Type B pancreatic cell (in vitro differentiated cells): ENCODE results near the gene IDH3G. TPM values are rescaled to one million over a fixed set of nuclear protein-coding genes. Genes with fewer than 3 reads are reported as not detected.

Experiments used
- DNase-seq: peaks from one replicate; pipeline ENCODE4 v3.0.0; 2021; ENCODE audit warnings: mixed read lengths; ENCODE audit not compliant: unreplicated experiment; ENCODE audit errors: extremely low spot score
- H3K27ac Mint-ChIP-seq: 2 replicates; pipeline ENCODE4 v1.8.0; 2021; ENCODE audit warnings: mild to moderate bottlenecking, mixed read lengths
- H3K27me3 Mint-ChIP-seq: 2 replicates; pipeline ENCODE4 v1.8.0; 2021; ENCODE audit warnings: mixed read lengths
- H3K36me3 Mint-ChIP-seq: 2 replicates; pipeline ENCODE4 v1.8.0; 2021; ENCODE audit warnings: mixed read lengths
- H3K4me1 Mint-ChIP-seq: one replicate; pipeline ENCODE4 v1.8.0; 2021; ENCODE audit warnings: mixed read lengths; ENCODE audit not compliant: unreplicated experiment
- H3K4me3 Mint-ChIP-seq: 2 replicates; pipeline ENCODE4 v1.8.0; 2021; ENCODE audit warnings: mild to moderate bottlenecking, mixed read lengths
- H3K9me3 Mint-ChIP-seq: 2 replicates; pipeline ENCODE4 v1.8.0; 2021; ENCODE audit warnings: mixed read lengths
- total RNA-seq: library from RNA; stranded (reverse); gene quantifications from 2 replicates; pipeline ENCODE4 v1.2.1, GENCODE V29; 2021; ENCODE audit warnings: low replicate concordance
- TF ChIP-seq, protein P1 (sequence below): fragments of 200-600 bp; sonication (generic); conservative IDR thresholded peaks from 2 replicates; pipeline ENCODE4 v1.5.0; 2021; ENCODE audit warnings: antibody characterized with exemption, mild to moderate bottlenecking

IDH3G gene
- total RNA-seq, 1 donor from 2014 or later = 50.0 TPM

- peaks cover 9% of the 10 kb centered on the region for H3K36me3 Mint-ChIP-seq
- TF ChIP-seq, protein P1, sequence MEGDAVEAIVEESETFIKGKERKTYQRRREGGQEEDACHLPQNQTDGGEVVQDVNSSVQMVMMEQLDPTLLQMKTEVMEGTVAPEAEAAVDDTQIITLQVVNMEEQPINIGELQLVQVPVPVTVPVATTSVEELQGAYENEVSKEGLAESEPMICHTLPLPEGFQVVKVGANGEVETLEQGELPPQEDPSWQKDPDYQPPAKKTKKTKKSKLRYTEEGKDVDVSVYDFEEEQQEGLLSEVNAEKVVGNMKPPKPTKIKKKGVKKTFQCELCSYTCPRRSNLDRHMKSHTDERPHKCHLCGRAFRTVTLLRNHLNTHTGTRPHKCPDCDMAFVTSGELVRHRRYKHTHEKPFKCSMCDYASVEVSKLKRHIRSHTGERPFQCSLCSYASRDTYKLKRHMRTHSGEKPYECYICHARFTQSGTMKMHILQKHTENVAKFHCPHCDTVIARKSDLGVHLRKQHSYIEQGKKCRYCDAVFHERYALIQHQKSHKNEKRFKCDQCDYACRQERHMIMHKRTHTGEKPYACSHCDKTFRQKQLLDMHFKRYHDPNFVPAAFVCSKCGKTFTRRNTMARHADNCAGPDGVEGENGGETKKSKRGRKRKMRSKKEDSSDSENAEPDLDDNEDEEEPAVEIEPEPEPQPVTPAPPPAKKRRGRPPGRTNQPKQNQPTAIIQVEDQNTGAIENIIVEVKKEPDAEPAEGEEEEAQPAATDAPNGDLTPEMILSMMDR = no peak
- no peak overlapping the region for H3K27ac Mint-ChIP-seq
- no peak for DNase-seq
- no peaks in the 10 kb centered on the region for H3K4me1 Mint-ChIP-seq
- peaks cover 43% of the 10 kb centered on the region for H3K27me3 Mint-ChIP-seq
- H3K4me3 Mint-ChIP-seq = peak overlapping the region; percentile 48
- H3K9me3 Mint-ChIP-seq = peaks cover 9% of the 10 kb centered on the region
These were observed 33.7 kb upstream of the IDH3G start for GRCh38 chrX:153827903-153828302.

GRCh38 chrX:153827016-153827415 is 32.8 kb upstream of the IDH3G start:
- Mint-ChIP-seq H3K4me3 (no peak overlapping the region), H3K27ac (no peak overlapping the region), H3K27me3 (peaks cover 38% of the 10 kb centered on the region), H3K9me3 (peaks cover 9% of the 10 kb centered on the region), H3K4me1 (no peaks in the 10 kb centered on the region), H3K36me3 (peaks cover 9% of the 10 kb centered on the region)
- TF ChIP-seq, protein P1 = no peak
- DNase-seq = no peak

DNA sequence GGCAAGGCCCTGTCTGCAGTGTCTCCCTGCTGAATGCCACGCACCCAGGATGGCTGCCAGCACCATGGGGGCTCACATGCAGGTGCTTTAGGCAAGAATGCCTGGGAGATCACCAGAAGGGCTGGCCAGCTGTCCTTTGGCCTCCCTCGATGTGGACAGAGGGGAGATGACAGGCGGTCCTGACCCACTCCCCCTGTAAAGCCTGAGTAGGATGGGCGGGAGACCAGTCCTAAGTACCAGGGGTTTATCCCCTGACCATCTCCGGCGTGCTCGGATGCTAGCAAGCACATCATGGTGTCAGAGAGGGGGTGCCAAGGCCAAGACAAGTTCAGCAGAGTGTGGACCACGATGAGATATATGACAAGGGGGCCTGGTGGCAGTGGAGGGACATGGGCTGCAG is 30.9 kb upstream of the IDH3G start:
- Mint-ChIP-seq H3K27me3 (peaks cover 28% of the 10 kb centered on the region), H3K4me1 (no peaks in the 10 kb centered on the region), H3K27ac (no peak overlapping the region), H3K9me3 (peaks cover 9% of the 10 kb centered on the region), H3K36me3 (peaks cover 9% of the 10 kb centered on the region), H3K4me3 (no peak overlapping the region)
- no peak for DNase-seq
- TF ChIP-seq, protein P1 = no peak

GRCh38 chrX:153824348-153824747 is 30.2 kb upstream of the IDH3G start:
- no peak for DNase-seq
- Mint-ChIP-seq H3K27me3 (peaks cover 28% of the 10 kb centered on the region), H3K9me3 (peaks cover 9% of the 10 kb centered on the region), H3K4me3 (no peak overlapping the region), H3K36me3 (peaks cover 9% of the 10 kb centered on the region), H3K4me1 (no peaks in the 10 kb centered on the region), H3K27ac (no peak overlapping the region)
- TF ChIP-seq, protein P1 = no peak

DNA sequence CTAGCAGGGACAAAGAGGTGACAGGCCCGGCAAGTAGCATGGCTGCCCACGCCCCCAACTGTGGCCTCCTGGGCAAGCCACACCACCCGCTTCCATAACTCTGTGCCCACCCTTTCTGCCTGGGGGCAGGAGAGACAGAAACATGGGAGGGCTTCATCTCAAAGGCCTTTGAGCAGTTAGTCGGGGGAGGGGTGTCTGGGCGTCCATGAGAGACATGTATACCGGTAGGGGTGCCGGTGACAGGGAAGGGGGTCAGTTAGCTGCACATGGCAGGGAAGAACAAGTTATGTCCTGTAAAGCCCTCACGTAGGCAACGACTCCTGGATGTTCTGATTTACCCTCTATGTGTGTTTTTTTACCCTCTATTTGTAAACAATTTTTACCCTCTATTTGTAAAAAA is 26.9 kb upstream of the IDH3G start:
- DNase-seq = no peak
- H3K36me3 Mint-ChIP-seq = no peaks in the 10 kb centered on the region
- TF ChIP-seq, protein P1 = no peak
- no peaks in the 10 kb centered on the region for H3K4me1 Mint-ChIP-seq
- H3K27me3 Mint-ChIP-seq = peaks cover 4% of the 10 kb centered on the region
- no peak overlapping the region for H3K4me3 Mint-ChIP-seq
- no peak overlapping the region for H3K27ac Mint-ChIP-seq
- no peaks in the 10 kb centered on the region for H3K9me3 Mint-ChIP-seq

GRCh38 chrX:153820601-153821000 is 26.4 kb upstream of the IDH3G start:
- no peaks in the 10 kb centered on the region for H3K9me3 Mint-ChIP-seq
- no peak overlapping the region for H3K4me3 Mint-ChIP-seq
- H3K27me3 Mint-ChIP-seq = peaks cover 1% of the 10 kb centered on the region
- H3K4me1 Mint-ChIP-seq = no peaks in the 10 kb centered on the region
- H3K36me3 Mint-ChIP-seq = no peaks in the 10 kb centered on the region
- TF ChIP-seq, protein P1 = no peak
- no peak for DNase-seq
- H3K27ac Mint-ChIP-seq = no peak overlapping the region
